ENCODE data around the gene TBX1. TPM values are rescaled to one million over a fixed set of nuclear protein-coding genes. Genes with fewer than 3 reads are reported as not detected.

Gene TBX1
- total RNA-seq, 2 donors from 2014 or later, result 0.24 TPM; not detected in 1

- H3K4me1 ChIP-seq, result peaks cover 0 to 11% of the 10 kb centered on the region in 2 donors
- no peaks in the 10 kb centered on the region for H3K27me3 ChIP-seq
- H3K27ac ChIP-seq, result no peak overlapping the region
- TF ChIP-seq, protein P1, sequence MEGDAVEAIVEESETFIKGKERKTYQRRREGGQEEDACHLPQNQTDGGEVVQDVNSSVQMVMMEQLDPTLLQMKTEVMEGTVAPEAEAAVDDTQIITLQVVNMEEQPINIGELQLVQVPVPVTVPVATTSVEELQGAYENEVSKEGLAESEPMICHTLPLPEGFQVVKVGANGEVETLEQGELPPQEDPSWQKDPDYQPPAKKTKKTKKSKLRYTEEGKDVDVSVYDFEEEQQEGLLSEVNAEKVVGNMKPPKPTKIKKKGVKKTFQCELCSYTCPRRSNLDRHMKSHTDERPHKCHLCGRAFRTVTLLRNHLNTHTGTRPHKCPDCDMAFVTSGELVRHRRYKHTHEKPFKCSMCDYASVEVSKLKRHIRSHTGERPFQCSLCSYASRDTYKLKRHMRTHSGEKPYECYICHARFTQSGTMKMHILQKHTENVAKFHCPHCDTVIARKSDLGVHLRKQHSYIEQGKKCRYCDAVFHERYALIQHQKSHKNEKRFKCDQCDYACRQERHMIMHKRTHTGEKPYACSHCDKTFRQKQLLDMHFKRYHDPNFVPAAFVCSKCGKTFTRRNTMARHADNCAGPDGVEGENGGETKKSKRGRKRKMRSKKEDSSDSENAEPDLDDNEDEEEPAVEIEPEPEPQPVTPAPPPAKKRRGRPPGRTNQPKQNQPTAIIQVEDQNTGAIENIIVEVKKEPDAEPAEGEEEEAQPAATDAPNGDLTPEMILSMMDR (IDR thresholded peaks at IDR 0.05), result no peak
- H3K36me3 ChIP-seq, result no peaks in the 10 kb centered on the region
- no peaks in the 10 kb centered on the region for H3K9me3 ChIP-seq
- no peak for DNase-seq (ENCODE audit: low spot score)
- H3K4me3 ChIP-seq, result no peak overlapping the region
Observed at GRCh38 chr22:19802001-19802893, 41.7 kb downstream of the TBX1 start.

DNA sequence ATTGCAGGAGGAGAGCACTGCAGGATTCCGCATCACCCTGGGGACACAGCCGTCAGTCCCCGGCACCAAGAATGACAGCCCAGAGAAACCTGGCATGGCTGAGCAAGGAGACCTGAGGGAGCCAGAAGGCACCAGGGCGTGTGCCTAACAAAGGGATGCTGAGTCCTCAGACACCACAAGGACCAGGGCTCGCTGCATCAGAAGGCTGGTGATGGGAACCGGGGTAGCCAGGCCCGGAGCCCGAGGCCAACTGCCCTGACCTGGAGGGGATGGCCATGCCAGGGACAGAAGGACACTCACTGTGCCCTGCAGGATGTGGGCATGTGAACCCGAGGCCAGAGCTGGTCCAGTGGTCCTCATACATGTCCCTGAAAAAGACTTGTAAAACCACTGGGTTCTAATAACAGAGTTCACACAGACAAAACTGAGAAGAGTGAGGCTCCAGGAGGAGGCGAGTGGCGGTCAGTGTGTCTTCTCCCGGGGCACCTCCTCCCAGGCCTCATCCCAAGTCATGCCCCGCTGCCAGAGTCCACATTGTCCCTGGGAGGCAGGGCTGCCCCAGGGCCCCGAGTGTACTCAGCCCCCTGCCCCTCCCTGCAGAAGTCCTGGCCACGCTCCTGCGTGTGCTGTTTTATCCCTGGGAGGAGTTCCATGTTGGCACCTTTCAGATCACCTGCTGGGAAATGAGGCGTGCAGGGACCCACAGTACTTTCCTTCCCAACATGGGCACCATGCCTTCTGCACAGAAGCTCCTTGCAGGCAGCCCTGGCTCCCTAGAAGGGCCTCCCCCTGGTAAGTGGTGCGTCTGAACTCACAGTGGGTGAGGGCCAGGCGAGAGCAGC lies 42.5 kb downstream of the TBX1 start:
- H3K4me1 ChIP-seq, result peaks cover 0 to 11% of the 10 kb centered on the region in 2 donors
- no peak overlapping the region for H3K4me3 ChIP-seq
- no peak overlapping the region for H3K27ac ChIP-seq
- DNase-seq (ENCODE audit: low spot score), result no peak
- no peaks in the 10 kb centered on the region for H3K9me3 ChIP-seq
- H3K27me3 ChIP-seq, result no peaks in the 10 kb centered on the region
- TF ChIP-seq, protein P1 (IDR thresholded peaks at IDR 0.05), result no peak
- no peaks in the 10 kb centered on the region for H3K36me3 ChIP-seq

GRCh38 chr22:19803736-19804267 lies 43.2 kb downstream of the TBX1 start:
- no peaks in the 10 kb centered on the region for H3K36me3 ChIP-seq
- H3K9me3 ChIP-seq, result no peaks in the 10 kb centered on the region
- no peak for DNase-seq (ENCODE audit: low spot score)
- H3K4me3 ChIP-seq, result no peak overlapping the region
- TF ChIP-seq, protein P1 (IDR thresholded peaks at IDR 0.05), result no peak
- H3K4me1 ChIP-seq, result peaks cover 0 to 10% of the 10 kb centered on the region in 2 donors
- no peak overlapping the region for H3K27ac ChIP-seq
- no peaks in the 10 kb centered on the region for H3K27me3 ChIP-seq

DNA sequence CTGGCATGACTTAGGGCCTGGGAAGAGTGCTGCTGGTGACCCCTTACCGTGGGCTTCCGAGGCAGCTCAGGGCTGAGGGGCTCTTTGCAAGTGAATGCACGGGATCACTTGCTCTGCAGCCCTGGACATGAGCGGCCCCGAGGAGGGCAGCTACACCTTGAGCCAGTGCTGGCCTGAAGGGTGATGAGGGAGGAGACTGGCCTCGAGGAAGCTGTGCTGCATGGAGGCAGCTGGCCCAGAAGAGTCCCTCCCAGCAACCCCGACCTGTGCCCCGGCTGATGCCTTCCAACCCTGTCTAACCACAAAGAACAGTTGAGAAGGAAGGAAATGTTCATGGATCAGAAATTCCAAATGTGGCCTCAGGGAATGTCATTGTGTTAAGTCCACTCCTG lies 45.2 kb downstream of the TBX1 start:
- H3K4me1 ChIP-seq, result no peaks in the 10 kb centered on the region
- TF ChIP-seq, protein P1 (IDR thresholded peaks at IDR 0.05), result no peak
- DNase-seq (ENCODE audit: low spot score), result no peak
- no peak overlapping the region for H3K4me3 ChIP-seq
- no peaks in the 10 kb centered on the region for H3K27me3 ChIP-seq
- no peak overlapping the region for H3K27ac ChIP-seq
- H3K36me3 ChIP-seq, result no peaks in the 10 kb centered on the region
- no peaks in the 10 kb centered on the region for H3K9me3 ChIP-seq

DNA sequence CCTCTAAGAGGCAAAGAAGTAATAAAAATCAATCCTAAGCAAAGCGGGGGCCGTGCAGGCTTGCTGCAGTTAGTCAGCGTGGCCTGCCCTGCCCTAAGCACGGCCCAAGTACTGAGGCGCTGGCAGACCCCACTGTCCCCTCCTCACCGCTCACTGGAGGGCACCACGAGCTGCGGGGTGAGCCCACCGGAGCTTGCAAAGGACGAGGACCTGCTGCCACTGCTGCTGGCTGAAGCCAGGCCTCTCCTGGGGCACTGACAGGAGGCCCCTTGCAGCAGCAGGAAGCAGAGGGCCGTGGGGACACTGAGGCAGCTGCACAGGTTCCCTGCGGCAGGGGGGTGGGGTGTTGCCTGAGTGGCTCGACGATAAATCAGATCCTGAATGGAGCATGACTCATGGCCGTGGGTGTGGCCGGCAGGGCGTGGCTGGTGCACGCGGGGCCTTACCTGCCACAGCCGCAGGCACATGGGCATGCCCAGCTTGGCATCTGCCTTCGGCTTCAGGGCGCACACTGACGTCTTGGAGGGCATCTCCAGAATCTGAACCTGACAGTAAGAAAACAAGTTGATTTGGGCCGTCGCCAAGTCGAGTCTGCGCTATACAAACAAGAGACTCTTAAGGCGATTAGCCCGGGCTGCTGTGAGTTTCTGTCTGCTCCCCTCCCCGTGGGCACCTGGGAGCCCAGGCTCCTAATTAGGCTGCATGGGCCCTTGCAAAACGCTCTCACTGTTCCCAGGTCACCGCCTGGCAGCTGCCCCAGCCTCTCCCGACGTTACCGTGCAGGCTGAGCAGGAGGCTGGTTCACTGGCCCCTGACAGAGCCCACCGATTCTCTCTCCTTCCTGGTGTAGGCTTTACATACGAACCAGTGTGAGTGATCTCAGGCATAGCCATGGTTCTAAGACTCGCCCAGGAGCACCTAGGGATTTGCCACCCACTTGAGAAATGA lies 45.9 kb downstream of the TBX1 start:
- H3K4me1 ChIP-seq, result no peaks in the 10 kb centered on the region
- H3K27ac ChIP-seq, result no peak overlapping the region
- H3K4me3 ChIP-seq, result no peak overlapping the region
- no peaks in the 10 kb centered on the region for H3K9me3 ChIP-seq
- no peaks in the 10 kb centered on the region for H3K27me3 ChIP-seq
- no peak for DNase-seq (ENCODE audit: low spot score)
- no peaks in the 10 kb centered on the region for H3K36me3 ChIP-seq
- TF ChIP-seq, protein P1 (IDR thresholded peaks at IDR 0.05), result no peak
